Measurements from ENCODE around the gene PJVK.
"Not testable (repeated sequence)": the region's sequence is repeated elsewhere in the genome, so short reads cannot be mapped to it uniquely, and the experiment has no call there.

PJVK gene

DNA sequence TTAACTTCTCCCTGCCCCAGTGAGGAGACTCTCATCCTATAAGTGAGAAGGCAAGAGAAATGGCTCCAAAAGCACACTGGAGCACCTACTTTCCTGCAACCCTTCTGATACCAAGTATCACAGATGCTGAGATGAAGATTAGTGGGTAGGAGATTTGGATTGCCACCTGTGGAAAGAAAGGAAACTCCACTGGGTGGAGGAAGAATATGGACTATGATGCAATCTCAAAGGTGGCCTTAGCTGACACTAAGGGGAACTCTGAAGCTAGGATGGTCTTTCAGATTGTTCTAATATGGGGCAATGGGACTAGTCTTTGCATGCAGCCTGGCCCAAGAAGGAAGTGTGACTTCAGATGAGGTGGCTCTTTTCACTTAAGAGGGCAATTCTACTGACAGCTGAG is 21.8 kb upstream of the PJVK start:
- DNase-seq (ENCODE audit: low read depth in 2 of 2), result no peak

DNA sequence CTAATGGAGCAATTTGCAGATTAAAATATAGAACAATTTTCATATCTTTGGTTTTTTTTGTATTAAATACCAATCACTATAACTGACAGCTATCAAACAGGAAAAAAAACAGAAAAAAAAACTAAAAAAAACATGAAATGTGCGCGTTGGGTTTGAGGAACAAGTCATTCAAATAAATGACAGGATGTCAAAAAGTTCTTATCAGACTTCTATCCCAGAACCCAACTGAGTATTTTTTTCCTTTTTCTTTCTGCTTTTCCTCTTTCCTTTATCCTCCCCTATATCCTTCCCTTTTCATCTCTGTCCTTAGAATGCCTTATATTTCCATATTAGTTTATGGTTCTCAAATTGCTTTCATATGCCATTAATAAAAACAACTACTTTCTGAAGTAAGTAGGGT is 14.5 kb upstream of the PJVK start:
- DNase-seq (ENCODE audit: low read depth in 2 of 2), result no peak

DNA sequence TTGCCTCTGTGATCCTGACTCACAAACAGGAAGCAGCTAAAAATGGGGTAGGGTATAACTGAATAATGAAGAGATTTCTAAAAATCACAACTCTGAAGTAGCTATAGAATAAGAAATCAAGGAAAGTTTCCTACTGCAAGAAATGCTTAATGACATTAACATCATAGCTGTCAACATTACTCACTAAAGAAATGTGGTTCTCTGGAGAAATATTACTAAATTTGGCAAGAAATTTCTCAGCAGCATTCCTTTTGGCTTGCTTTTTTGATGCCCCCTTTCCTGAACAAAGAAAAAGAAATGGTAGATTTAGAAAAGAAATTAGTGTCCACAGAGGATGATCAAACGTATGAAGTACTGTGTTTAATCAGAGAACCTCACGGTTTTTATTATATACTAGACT is 9.8 kb upstream of the PJVK start:
- no peak for DNase-seq (ENCODE audit: low read depth in 2 of 2)

- no peak for DNase-seq (ENCODE audit: low read depth in 2 of 2)
These were observed 2.1 kb upstream of the PJVK start for GRCh38 chr2:178448968-178449661.

DNA sequence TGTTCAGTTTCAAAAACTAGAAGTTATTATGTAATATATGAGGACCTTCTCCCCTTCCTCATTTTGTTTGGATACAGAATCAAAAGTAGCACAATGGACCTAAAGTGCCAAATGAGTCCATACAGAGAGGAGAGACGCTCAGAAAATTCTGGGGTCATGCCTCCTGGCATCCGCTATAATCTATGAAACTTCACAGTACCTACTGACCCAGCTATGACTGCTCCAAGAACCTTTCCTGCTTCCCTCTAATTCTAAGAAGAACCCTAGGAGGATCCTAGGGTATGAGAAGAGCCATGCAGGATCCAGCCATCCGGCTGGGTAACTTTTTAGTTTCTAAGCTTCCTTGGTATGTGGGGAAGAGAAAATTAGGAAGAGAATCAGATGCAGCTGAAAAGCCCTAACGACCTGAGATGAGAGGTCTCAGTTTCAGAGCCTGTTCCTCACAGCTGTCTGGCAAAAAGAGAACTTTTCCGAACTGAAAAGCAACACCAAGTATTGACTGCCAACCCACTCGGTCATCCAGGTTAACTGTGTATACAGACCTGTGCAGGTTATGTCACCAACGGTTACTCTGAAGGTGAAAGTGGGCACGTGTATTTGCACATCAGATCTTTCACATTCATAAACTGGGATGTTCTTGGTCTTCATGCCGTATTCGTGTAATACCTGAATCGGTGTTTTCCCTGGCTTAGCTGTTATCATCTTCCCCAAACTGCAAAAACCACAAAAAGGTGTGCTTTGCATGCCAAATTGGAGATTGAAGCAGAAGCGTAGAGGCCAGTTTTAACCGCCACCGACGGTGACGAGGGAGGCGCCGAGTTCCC is 1.3 kb upstream of the PJVK start:
- DNase-seq (ENCODE audit: low read depth in 2 of 2), result peak in 1 of 2 donors; percentile 17

- peak in 1 of 2 donors; percentile 61 for DNase-seq (ENCODE audit: low read depth in 2 of 2)
These were observed 729 bp upstream of the PJVK start for GRCh38 chr2:178450524-178450773.

GRCh38 chr2:178452334-178452733 is 1.2 kb downstream of the PJVK start:
- DNase-seq (ENCODE audit: low read depth in 2 of 2), result no peak

- no peak for DNase-seq (ENCODE audit: low read depth in 2 of 2)
These were observed 1.7 kb downstream of the PJVK start for GRCh38 chr2:178452870-178453269.

DNA sequence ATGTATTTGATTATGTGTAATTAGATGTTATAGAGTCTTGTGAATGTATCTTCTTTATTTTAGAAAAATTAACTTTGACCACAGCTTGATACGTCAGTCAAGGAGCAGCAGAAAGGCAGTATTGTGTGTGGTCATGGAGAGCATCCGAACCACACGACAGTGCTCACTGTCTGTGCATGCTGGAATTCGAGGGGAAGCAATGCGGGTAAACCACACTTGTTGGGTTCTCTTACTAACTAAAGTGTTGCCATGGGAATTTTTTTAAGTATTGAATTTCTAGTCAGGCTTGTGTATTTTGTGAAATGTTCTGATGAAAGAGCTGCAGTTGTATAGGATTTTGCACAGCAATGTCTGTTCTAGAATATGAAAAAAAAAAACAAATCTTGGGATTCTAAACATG is 4.8 kb downstream of the PJVK start:
- DNase-seq (ENCODE audit: low read depth in 2 of 2), result no peak

DNA sequence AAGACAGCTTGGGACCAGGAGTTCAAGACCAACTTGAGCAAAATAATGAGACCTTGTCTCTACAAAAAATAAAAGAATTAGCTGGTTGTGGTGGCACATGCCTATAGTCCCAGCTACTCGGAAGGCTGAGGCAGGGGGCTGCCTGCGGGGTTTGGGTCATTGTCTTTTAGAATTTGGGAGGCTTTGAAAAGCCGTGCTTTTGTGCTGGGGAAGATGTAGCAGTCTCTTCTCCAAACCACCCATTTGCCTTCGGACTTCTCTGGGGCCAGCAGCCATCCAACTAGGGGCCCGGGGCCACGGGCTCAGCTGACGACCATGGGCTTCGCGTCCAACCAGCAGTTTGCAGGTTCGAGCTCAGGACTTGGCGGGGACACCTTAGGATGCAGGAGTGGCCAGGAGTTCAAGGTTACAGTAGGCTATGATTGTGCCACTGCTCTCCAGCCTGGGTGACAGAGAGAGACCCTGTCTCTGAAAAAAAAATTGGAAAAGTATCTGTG is 6.3 kb downstream of the PJVK start:
- no peak for DNase-seq (ENCODE audit: low read depth in 2 of 2)

DNA sequence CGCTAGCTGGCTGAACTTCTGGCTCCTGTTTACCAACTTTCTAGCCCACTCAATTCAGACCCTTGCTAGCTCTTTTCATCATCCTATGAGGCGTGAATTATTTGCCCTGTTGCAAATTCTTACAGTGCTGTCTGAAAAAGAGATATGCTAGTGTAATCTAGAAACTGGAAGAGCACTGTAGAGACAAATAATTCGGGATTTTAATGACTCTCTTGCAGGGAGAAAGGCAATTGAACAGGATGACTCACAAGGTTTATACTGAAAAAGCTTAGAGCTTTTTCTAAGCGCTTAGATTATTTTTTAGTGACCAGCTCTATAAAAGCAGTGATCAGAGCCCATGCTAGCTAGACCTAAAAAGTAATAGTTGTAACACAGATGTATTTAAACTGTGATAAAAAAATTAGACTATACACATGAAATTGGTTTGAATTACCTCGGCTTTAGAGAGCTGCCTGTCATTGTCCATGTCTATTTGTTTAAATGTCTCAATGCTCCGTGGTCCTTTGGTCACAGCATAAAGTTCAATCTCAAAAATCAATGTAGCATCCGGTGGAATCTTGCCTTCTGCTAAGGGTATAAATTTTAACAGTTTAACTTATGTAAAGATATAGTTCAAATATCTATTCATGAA is 18.2 kb downstream of the PJVK start:
- no peak for DNase-seq (ENCODE audit: low read depth in 2 of 2)

- DNase-seq (ENCODE audit: low read depth in 2 of 2), result not testable (repeated sequence)
These were observed 20.1 kb downstream of the PJVK start for GRCh38 chr2:178471313-178471712.

GRCh38 chr2:178473373-178473772 is 22.2 kb downstream of the PJVK start:
- no peak for DNase-seq (ENCODE audit: low read depth in 2 of 2)

- no peak for DNase-seq (ENCODE audit: low read depth in 2 of 2)
These were observed 22.8 kb downstream of the PJVK start for GRCh38 chr2:178473931-178474330.

DNA sequence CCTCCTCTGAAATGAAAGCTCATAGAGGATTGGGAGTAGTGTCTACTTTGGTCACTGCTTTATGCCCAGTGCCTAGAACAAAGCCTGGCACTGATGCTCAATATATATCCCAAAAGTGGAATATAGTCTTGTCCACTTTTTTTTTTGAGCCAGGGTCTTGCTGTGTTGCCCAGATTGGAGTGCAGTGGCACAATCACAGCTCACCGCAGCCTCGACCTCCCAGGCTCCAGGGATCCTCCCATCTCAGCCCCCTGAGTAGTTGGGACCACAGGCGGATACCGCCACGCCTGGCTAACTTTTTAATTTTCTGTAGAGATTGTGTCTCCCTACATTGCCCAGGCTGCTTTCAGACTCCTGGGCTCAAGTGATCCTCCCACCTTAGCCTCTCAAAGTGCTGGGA is 23.4 kb downstream of the PJVK start:
- DNase-seq (ENCODE audit: low read depth in 2 of 2), result no peak

DNA sequence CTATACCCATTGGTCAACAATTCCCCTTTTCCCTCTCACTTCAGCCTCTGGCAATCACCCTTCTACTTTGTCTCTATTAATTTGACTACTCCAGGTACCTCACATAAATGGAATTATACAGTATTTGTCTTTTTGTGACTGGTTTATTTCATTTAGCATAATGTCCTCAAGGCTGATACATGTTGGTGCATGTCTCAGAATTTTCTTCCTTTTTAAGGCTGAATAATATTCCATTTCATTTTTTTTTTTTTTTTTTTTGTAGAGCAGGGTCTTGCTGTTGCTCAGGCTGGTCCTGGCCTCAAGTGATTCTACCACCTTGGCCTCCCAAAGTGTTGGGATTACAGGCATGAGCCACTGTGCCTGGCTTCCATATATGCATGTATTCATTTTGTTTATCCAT is 25.3 kb downstream of the PJVK start:
- DNase-seq (ENCODE audit: low read depth in 2 of 2), result no peak

DNA sequence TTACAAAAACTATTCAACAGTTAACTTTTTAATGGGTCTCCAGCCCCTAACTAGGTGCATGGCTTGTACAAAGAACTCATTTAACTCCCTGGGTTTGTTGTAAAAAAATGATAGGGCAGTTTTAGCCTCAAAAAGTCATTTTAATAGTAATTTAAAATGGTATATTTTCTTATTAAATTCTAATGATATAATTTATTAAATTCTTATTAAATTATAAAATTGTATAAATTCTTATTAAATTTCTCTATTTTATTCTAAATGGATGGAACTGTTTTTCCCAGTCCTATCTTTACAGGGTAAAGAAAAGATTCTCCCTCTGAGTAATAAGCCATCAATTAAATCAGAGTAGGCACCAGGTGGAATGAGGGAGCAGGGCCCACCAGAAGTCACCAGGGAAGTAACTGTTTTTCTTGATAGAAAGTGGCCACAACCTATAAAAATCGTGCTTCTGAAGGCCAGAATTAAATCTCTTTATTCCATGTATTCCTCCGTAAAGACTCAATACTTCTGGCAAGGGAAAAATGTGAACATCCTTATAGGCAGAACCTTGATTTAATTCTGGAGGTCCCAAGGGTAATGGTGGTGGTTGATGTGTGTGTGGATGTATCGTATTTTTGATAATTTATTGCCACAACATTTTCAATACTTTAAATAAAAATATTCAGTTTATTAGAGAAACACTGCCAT is 26.4 kb downstream of the PJVK start:
- DNase-seq (ENCODE audit: low read depth in 2 of 2), result no peak

DNA sequence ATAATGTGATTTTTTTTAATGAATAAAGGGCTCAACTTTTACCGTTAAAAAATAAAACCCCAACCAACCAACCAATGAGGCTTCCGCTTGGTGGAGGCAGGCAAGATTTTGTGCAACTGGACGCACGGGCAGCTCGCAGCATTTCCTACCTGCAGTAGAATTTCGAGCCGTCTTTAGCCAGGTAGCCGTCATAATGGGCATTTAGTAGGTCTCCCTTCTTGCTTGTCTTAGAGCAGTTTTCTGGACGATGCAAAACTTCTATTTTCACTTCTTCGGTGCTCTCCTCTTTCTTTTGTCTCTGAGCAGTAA is 26.9 kb downstream of the PJVK start:
- no peak for DNase-seq (ENCODE audit: low read depth in 2 of 2)

GRCh38 chr2:178478439-178479274 is 27.5 kb downstream of the PJVK start, which contains the start of gene FKBP7:
Gene FKBP7 (minus strand): TSS chr2:178478600. CDS start chr2:178478499, 101 bp downstream.
- DNase-seq (ENCODE audit: low read depth in 2 of 2), result peak; percentile 66 to 80

GRCh38 chr2:178479275-178479616 is 28.1 kb downstream of the PJVK start:
- DNase-seq (ENCODE audit: low read depth in 2 of 2), result no peak

- DNase-seq (ENCODE audit: low read depth in 2 of 2), result no peak
These were observed 28.6 kb downstream of the PJVK start for GRCh38 chr2:178479758-178480226.

Data from stimulated activated CD8-positive, alpha-beta memory T cell treated with anti-CD3 and anti-CD28 coated beads, Interleukin-7, amount 100 ng/mL, for 4 hours (primary cell).